Right kidney (tissue), 1 donor: ENCODE measurements around the gene INTS13.
"Not testable (repeated sequence)": the region's sequence is repeated elsewhere in the genome, so short reads cannot be mapped to it uniquely, and the experiment has no call there.

Source experiments
- DNase-seq: peaks from one replicate; pipeline ENCODE4 v3.0.0-alpha.2; 2016

Gene INTS13

GRCh38 chr12:26870491-26871419 lies 67.0 kb downstream of the INTS13 start:
- DNase-seq, result peak; percentile 33

GRCh38 chr12:26869908-26870459 lies 67.8 kb downstream of the INTS13 start:
- DNase-seq, result no peak

- DNase-seq, result no peak
Measured at GRCh38 chr12:26869104-26869494, 68.7 kb downstream of the INTS13 start.

GRCh38 chr12:26868447-26869103 lies 69.2 kb downstream of the INTS13 start:
- DNase-seq, result no peak

- no peak for DNase-seq
Measured at GRCh38 chr12:26867080-26867479, 70.7 kb downstream of the INTS13 start.

GRCh38 chr12:26863515-26863914 lies 74.3 kb downstream of the INTS13 start:
- DNase-seq, result no peak

- not testable (repeated sequence) for DNase-seq
Measured at GRCh38 chr12:26862787-26863186, 75.0 kb downstream of the INTS13 start.

- no peak for DNase-seq
Measured at GRCh38 chr12:26861690-26862089, 76.1 kb downstream of the INTS13 start.

GRCh38 chr12:26857465-26858176 lies 80.2 kb downstream of the INTS13 start:
- no peak for DNase-seq

- no peak for DNase-seq
Measured at GRCh38 chr12:26855337-26855736, 82.4 kb downstream of the INTS13 start.
